PC-3 (cell line): ENCODE measurements around the gene HBS1L. TPM values are rescaled to one million over a fixed set of nuclear protein-coding genes. Genes with fewer than 3 reads are reported as not detected.

ENCODE experiments used
- ATAC-seq: fragments of 200-7000 bp; cut with Tn5 transposase; 2 replicates; pipeline ENCODE4 v1.9.1; 2020; ENCODE audit warnings: mild to moderate bottlenecking, moderate library complexity
- BruUV-seq: library from RNA; stranded (reverse); fragments of 400-500 nt; replicated peaks from 2 replicates; lab custom pipeline; 2021; lab: Mats Ljungman, UMichigan
- CTCF ChIA-PET: fragments of 300-600 bp; sonication (Branson Sonifier 250); formaldehyde crosslinking; loops from one replicate; lab custom pipeline; 2022; ENCODE audit warnings: antibody characterized with exemption; lab: Charles Lee
- POLR2A ChIA-PET: fragments of 300-600 bp; sonication (Branson Sonifier 250); formaldehyde crosslinking; loops from one replicate; lab custom pipeline; 2022; ENCODE audit warnings: antibody characterized with exemption; ENCODE audit not compliant: unreplicated experiment; lab: Charles Lee
- DNase-seq: peaks from one replicate; pipeline ENCODE4 v3.0.0-alpha.2; 2015
- H2AFZ ChIP-seq: fragments of 300-600 bp; sonication (generic); 2 replicates; pipeline ENCODE4 v1.6.0; 2016; ENCODE audit warnings: antibody characterized with exemption, low read length
- H3F3A ChIP-seq: fragments of 300-600 bp; sonication (generic); one replicate; pipeline ENCODE4 v1.6.0; 2017; ENCODE audit warnings: antibody characterized with exemption, low read length, control low read depth, mild to moderate bottlenecking; ENCODE audit not compliant: unreplicated experiment
- H3K27ac ChIP-seq: fragments of 300-600 bp; sonication (generic); 2 replicates; pipeline ENCODE4 v1.5.1; 2016; ENCODE audit warnings: mild to moderate bottlenecking, low read length
- H3K27me3 ChIP-seq: fragments of 300-600 bp; sonication (generic); 2 replicates; pipeline ENCODE4 v1.6.1; 2016; ENCODE audit warnings: low read length, mixed read lengths
- H3K36me3 ChIP-seq: fragments of 300-600 bp; sonication (generic); 2 replicates; pipeline ENCODE4 v1.6.1; 2016; ENCODE audit warnings: low read depth, mixed run types, low read length, mixed read lengths
- H3K4me1 ChIP-seq: fragments of 300-600 bp; sonication (generic); 2 replicates; pipeline ENCODE4 v1.5.1; 2016; ENCODE audit warnings: low read length; ENCODE audit not compliant: insufficient read depth
- H3K4me2 ChIP-seq: fragments of 300-600 bp; sonication (generic); 2 replicates; pipeline ENCODE4 v1.6.0; 2016; ENCODE audit warnings: low read length
- H3K4me3 ChIP-seq: fragments of 300-600 bp; sonication (generic); 2 replicates; pipeline ENCODE4 v1.5.1; 2016; ENCODE audit warnings: mild to moderate bottlenecking, low read length, mixed read lengths
- H3K79me2 ChIP-seq: fragments of 300-600 bp; sonication (generic); 2 replicates; pipeline ENCODE4 v1.6.1; 2017; ENCODE audit warnings: low read length, mixed read lengths
- H3K9ac ChIP-seq: fragments of 300-600 bp; sonication (generic); 2 replicates; pipeline ENCODE4 v1.6.0; 2016; ENCODE audit warnings: mild to moderate bottlenecking, low read length
- H3K9me2 ChIP-seq: fragments of 300-600 bp; sonication (generic); replicated peaks from 2 replicates; pipeline ENCODE4 v1.6.1; 2016; ENCODE audit warnings: mixed run types, low read length, mixed read lengths
- H3K9me3 ChIP-seq: fragments of 300-600 bp; sonication (generic); 2 replicates; pipeline ENCODE4 v1.6.1; 2016; ENCODE audit warnings: low read length, mixed read lengths
- H4K20me1 ChIP-seq: fragments of 300-600 bp; sonication (generic); 2 replicates; pipeline ENCODE4 v1.6.1; 2016; ENCODE audit warnings: low read length, mixed read lengths
- CTCF ChIP-seq: fragments of 300-600 bp; sonication (generic); conservative IDR thresholded peaks from 2 replicates; pipeline ENCODE4 v1.5.1; 2017; ENCODE audit warnings: antibody characterized with exemption, low read depth, mild to moderate bottlenecking, low read length
- EZH2 ChIP-seq: fragments of 300-600 bp; sonication (generic); IDR thresholded peaks from one replicate; pipeline ENCODE4 v1.6.1; 2017; ENCODE audit warnings: antibody characterized with exemption, mild to moderate bottlenecking, low read length; ENCODE audit not compliant: unreplicated experiment
- EZH2phosphoT487 ChIP-seq: fragments of 300-600 bp; sonication (generic); IDR thresholded peaks from 2 replicates; pipeline ENCODE4 v1.6.1; 2018; ENCODE audit warnings: mild to moderate bottlenecking, antibody characterized with exemption, low read length, borderline replicate concordance
- intact Hi-C: fragments of 100-400 bp; cut with micrococcal nuclease; formaldehyde crosslinking; loops from 2 replicates; pipeline ENCODE4 v1.9.0; 2023
- total RNA-seq: library from RNA; depleted of rRNA; stranded (reverse); fragments of >200 nt; gene quantifications from 2 replicates; pipeline ENCODE4 v1.2.3, GENCODE V29; 2014

The HBS1L gene
- total RNA-seq, 1 experiment from 2014 or later, result 53.2 TPM

- CTCF ChIA-PET, result no interaction called here
Observed at GRCh38 chr6:135013211-135013610, 41.4 kb downstream of the HBS1L start.

GRCh38 chr6:135012764-135013163, 41.9 kb downstream of the HBS1L start:
- ChIA-PET POLR2A (no interaction called here), CTCF (no interaction called here)
- no peak for ATAC-seq
- Histone ChIP-seq H3K9me3 (no peaks in the 10 kb centered on the region), H4K20me1 (no peaks in the 10 kb centered on the region), H3K27me3 (no peaks in the 10 kb centered on the region), H3K4me2 (no peak overlapping the region), H2AFZ (no peak overlapping the region), H3K79me2 (no peaks in the 10 kb centered on the region), H3K36me3 (no peaks in the 10 kb centered on the region), H3K9ac (no peak overlapping the region), H3K4me3 (no peak overlapping the region), H3F3A (no peaks in the 10 kb centered on the region), H3K9me2 (no peaks in the 10 kb centered on the region), H3K27ac (no peak overlapping the region), H3K4me1 (no peaks in the 10 kb centered on the region)
- BruUV-seq, result no TSS peak
- intact Hi-C loops, result no loop called here
- no peak for DNase-seq
- TF ChIP-seq EZH2phosphoT487, result no peak
- no peak; the same call in 1 of the 2 replicates for TF ChIP-seq CTCF
- no peak for TF ChIP-seq EZH2

More at GRCh38 chr6:135013211-135013610, 41.4 kb downstream of the HBS1L start:
- no peaks in the 10 kb centered on the region for H3K4me1 ChIP-seq
- H3K27ac ChIP-seq, result no peak overlapping the region
- POLR2A ChIA-PET, result no interaction called here
- H3K9me3 ChIP-seq, result no peaks in the 10 kb centered on the region
- no peaks in the 10 kb centered on the region for H3K79me2 ChIP-seq
- H3K4me2 ChIP-seq, result no peak overlapping the region
- no peaks in the 10 kb centered on the region for H3K27me3 ChIP-seq
- no peaks in the 10 kb centered on the region for H3K36me3 ChIP-seq
- no peak overlapping the region for H3K4me3 ChIP-seq
- H3K9ac ChIP-seq, result no peak overlapping the region
- no peak overlapping the region for H2AFZ ChIP-seq
- H4K20me1 ChIP-seq, result no peaks in the 10 kb centered on the region
- DNase-seq (no peak), ATAC-seq (no peak)
- no peak for TF ChIP-seq CTCF
- TF ChIP-seq EZH2, result no peak
- no peak for TF ChIP-seq EZH2phosphoT487
- no peaks in the 10 kb centered on the region for H3K9me2 ChIP-seq
- H3F3A ChIP-seq, result no peaks in the 10 kb centered on the region
- no TSS peak for BruUV-seq
- intact Hi-C loops, result no loop called here

DNA sequence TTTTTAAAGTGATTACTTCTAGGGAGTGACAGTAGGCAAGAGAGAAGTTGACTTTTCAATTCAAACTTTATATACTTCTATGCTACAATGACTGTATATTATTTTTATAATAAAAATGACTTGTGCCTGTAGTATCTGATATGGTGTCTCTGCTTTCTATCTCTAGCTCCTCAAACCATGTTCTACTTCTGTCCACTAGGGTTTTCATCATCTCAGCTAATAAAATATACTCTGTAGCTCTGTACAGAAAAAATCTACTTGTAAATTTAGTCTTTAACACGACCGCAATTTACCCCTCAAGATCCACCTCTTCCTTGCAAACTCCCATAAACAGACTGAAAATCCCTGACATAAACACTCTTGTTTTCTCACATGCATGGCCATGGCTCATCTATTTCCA, 42.3 kb downstream of the HBS1L start:
- Histone ChIP-seq H3K36me3 (no peaks in the 10 kb centered on the region), H3K9me2 (no peaks in the 10 kb centered on the region), H3K4me2 (no peak overlapping the region), H3K27me3 (no peaks in the 10 kb centered on the region), H3K4me1 (no peaks in the 10 kb centered on the region), H2AFZ (no peak overlapping the region), H4K20me1 (no peaks in the 10 kb centered on the region), H3K9me3 (no peaks in the 10 kb centered on the region), H3K79me2 (no peaks in the 10 kb centered on the region), H3K4me3 (no peak overlapping the region), H3F3A (no peaks in the 10 kb centered on the region), H3K9ac (no peak overlapping the region), H3K27ac (no peak overlapping the region)
- ChIA-PET POLR2A (no interaction called here), CTCF (interaction anchor here (0.5 to 0.6 kb wide), 3 partner anchors 10 to 144 kb away, joined by 3 to 6 read pairs (median 3); no protein-coding TSS in a partner anchor)
- ATAC-seq (no peak), DNase-seq (no peak)
- BruUV-seq, result no TSS peak
- TF ChIP-seq EZH2, result no peak
- intact Hi-C loops, result no loop called here
